Astrocyte of the cerebellum (primary cell): Measurements from ENCODE around the gene TRIM46.
"Not testable (repeated sequence)": the region's sequence is repeated elsewhere in the genome, so short reads cannot be mapped to it uniquely, and the experiment has no call there.

ENCODE experiments used
- DNase-seq: peaks from one replicate; pipeline ENCODE4 v3.0.0-alpha.2; 2011; ENCODE audit warnings: low read depth
- H3K4me3 ChIP-seq: 2 replicates; pipeline ENCODE4 v1.5.1; 2011; ENCODE audit warnings: mild to moderate bottlenecking, low read depth, low read length, moderate library complexity
- CTCF ChIP-seq: IDR thresholded peaks from 2 replicates; pipeline ENCODE4 v1.5.1; 2012; ENCODE audit warnings: low read length, low read depth, moderate library complexity, mild to moderate bottlenecking; ENCODE audit errors: missing control alignments
- in situ Hi-C: cut with HindIII; loops from 2 replicates; pipeline ENCODE4 v1.10.0; 2017; ENCODE audit warnings: low sequenced_read_pairs

TRIM46 gene

DNA sequence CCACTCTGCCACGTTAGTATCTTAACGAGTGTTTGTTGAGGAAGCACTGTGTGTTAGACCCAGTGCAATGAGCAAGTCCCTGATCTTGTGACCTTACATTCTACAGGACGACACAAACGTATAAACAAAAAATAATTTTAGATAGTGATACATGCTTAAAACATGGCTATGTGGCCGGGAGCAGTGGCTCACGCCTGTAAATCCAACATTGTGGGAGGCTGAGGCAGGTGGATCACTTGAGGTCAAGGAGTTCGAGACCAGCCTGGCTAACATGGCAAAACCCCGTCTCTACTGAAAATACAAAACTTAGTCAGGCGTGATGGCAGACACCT is 54.4 kb downstream of the TRIM46 start:
- peak overlapping the region; percentile 69 for H3K4me3 ChIP-seq
- DNase-seq, result no peak
- TF ChIP-seq CTCF, result no peak
- in situ Hi-C loops, result no loop called here

DNA sequence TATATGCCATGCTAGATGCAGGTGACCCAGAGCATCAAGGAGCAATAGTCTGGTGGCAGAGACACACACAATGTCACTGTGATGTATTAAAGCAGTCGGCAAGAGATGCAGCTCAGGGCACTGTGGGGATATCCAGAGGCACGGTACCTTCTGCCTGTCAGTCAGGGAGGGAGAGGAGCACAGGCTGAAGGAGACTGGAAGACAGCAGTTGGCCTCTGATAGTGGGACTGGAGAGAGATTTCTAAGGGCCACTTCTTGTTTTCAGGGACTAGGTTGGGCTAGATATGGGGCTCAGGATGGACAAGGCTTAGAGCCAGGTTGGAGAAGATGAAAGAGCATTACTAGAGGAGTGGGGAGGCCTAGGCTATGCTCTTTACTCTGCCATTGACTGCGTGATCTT is 57.7 kb downstream of the TRIM46 start:
- in situ Hi-C loops, DNase-seq, H3K4me3 ChIP-seq: not testable (repeated sequence)

GRCh38 chr1:155232001-155232978 is 58.6 kb downstream of the TRIM46 start:
- DNase-seq, H3K4me3 ChIP-seq, in situ Hi-C loops: not testable (repeated sequence)

DNA sequence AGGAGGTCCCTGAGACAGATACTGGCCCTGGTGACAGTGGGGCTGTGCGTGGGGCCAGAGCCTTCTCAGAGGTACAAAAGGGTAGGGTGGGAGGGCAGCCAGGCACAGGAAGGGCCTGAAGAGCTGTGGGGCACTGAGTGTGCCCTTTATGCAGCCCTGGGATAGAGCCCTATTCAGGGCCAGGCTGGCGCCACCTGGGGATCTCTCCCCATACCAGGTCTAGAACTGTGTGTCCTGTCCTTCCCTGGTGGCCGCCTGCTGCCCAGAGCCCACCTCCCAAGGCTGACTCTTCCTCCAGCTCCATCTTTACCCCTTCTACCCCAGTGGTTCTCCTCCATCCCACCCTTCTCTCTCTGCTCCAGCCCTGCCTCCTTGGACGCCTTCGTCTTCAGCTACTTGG is 59.9 kb downstream of the TRIM46 start:
- H3K4me3 ChIP-seq, in situ Hi-C loops, DNase-seq: not testable (repeated sequence)
